ENCODE data around the gene NUTM1. TPM values are rescaled to one million over a fixed set of nuclear protein-coding genes. Genes with fewer than 3 reads are reported as not detected.
A peak's percentile ranks its signal among the peaks of the same experiment; 100 is the strongest.
"Not testable (repeated sequence)": the region's sequence is repeated elsewhere in the genome, so short reads cannot be mapped to it uniquely, and the experiment has no call there.

NUTM1 gene
- polyA plus RNA-seq, 10 donors: 0.03 to 0.07 (median 0.05) TPM; not detected in 7

GRCh38 chr15:34362047-34362773, 19.1 kb downstream of the NUTM1 start:
- no peak for DNase-seq

DNA sequence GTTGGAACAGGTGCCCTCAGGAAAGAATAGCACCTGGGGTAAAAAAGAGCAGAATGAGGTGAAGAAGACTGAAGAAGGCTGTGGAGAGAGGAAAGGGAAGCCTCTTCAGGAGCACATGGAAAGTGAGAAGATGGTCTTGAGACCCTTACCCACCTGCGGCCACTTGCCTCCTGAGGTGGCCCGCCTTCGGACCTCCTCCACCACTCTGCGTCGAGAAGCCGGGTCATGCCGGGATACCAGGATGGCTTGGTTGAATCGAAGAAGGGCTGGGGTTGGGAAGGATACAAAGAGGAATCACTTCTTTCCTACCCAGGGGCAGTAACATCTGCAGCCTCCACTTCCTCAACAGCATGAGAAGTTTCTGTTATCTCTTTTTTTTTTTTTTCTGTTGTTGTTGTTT, 20.9 kb downstream of the NUTM1 start:
- DNase-seq: no peak

- DNase-seq: peak in 1 of 3 donors; percentile 25
These were observed 22.1 kb downstream of the NUTM1 start for GRCh38 chr15:34365091-34365825.

DNA sequence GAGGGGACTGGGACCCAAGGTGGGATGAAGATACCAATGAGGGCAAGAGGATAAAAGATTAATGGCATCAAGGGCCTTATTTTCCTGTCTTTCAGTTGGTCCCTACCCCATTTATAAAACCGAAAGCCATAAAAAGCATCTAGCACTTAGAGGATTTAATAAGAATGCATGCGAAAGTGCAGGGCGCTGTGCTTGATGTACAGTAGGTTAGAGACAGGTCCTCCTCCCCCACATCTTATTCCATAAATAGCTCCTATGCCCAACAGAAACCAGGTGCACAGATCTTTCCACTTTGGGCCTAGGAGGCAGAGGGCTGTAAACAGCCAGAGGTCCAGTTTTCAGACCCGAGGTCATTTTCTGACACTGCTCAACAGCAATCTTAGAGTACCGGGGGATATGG, 22.7 kb downstream of the NUTM1 start:
- DNase-seq: no peak

DNA sequence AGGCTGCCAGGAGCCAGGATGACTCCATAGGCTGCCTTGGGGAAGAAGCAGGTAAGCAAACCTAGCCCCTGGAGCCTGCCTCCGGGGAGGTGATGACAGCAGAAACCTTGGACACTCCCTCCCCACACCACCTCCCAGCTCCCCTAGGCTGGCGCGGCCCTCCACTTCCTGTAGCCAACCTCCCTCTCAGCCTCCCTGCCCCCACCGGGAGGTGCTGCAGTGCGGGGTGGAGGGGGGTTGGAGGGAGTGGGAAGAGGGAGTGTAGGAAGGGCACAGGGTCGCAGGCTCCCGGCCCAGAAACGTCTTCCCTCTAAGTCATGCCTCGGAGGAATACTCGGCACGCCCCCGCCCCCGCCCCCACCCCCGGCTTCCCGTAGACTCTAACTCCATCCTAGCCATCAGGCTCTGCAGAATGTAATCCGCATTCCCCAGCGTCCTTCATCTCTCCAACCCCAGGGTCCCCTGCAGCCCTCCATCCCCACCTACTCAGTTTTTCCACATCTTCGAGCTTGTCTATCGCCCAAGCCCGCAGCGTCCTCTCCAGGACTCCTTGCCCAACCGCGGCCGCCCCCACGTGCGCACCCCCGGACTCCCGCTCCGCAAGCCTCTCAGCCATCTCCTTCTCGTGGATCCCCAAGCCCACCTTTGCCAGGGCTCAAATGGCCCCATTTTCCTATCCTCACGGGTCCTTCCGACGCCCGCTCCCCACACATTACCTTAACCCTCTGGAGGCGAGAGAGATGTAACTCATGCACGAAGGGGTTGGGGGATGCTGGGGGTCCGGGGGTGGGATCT, 23.4 kb downstream of the NUTM1 start:
- peak; percentile 41 to 70 (median 41) for DNase-seq

- peak; percentile 79 to 96 (median 91) for DNase-seq
These were observed 24.3 kb downstream of the NUTM1 start, which contains the start of gene LPCAT4 for GRCh38 chr15:34367101-34368081. LPCAT4 (minus strand) TSS chr15:34367196; CDS start chr15:34367100, 96 bp downstream.

DNA sequence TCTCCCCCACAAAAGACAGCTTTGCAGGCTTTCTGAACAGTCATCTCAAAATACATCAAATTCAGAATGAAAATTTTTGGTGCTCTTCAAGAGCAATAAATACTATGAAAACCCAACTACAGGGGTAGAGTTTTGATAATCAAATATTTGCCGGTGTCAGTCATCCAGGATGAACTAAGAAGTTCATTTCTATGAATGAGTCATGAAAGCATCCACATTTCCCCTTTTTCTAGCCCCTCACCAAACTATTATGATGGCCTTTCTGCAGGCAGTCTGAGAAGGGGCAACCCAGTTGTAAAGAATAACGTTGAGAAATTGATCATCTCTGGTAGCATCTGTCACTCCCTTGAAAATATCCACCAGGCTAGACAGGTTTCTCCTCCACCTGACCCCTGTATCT, 27.0 kb downstream of the NUTM1 start:
- DNase-seq: no peak

GRCh38 chr15:34370643-34371042, 27.5 kb downstream of the NUTM1 start:
- no peak for DNase-seq

- no peak for DNase-seq
These were observed 30.8 kb downstream of the NUTM1 start for GRCh38 chr15:34373951-34374350.

GRCh38 chr15:34374816-34375215, 31.7 kb downstream of the NUTM1 start:
- DNase-seq: no peak

- DNase-seq: not testable (repeated sequence)
These were observed 32.4 kb downstream of the NUTM1 start for GRCh38 chr15:34375541-34375940.

GRCh38 chr15:34376856-34377255, 33.7 kb downstream of the NUTM1 start:
- DNase-seq: no peak

- DNase-seq: not testable (repeated sequence)
These were observed 37.4 kb downstream of the NUTM1 start for GRCh38 chr15:34380491-34380890.

- not testable (repeated sequence) for DNase-seq
These were observed 38.9 kb downstream of the NUTM1 start for GRCh38 chr15:34381829-34382521.

DNA sequence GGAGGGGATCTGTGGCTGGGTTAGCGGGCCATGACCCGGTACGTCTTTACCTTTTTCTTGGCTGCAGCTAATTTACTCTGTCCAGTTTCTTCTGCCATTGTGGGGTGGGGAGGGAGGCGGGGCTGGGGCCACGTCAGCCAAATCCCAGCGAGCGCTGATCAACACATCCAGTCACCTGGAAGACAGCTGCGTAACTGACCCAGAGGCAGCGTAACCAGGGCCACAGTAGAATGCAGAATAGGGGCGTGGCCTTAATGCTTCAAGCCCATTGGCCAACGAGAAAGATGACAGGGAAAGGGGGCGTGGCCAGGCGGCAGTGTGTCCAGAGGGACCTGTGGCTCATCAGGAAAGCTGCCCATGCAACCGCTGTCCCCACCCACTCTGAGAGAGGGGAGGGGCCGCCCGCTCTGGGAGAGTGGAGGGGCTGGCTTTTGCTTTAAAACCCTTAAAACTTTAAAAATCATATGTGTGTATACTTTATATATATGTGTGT, 46.5 kb downstream of the NUTM1 start:
- not testable (repeated sequence) for DNase-seq

DNA sequence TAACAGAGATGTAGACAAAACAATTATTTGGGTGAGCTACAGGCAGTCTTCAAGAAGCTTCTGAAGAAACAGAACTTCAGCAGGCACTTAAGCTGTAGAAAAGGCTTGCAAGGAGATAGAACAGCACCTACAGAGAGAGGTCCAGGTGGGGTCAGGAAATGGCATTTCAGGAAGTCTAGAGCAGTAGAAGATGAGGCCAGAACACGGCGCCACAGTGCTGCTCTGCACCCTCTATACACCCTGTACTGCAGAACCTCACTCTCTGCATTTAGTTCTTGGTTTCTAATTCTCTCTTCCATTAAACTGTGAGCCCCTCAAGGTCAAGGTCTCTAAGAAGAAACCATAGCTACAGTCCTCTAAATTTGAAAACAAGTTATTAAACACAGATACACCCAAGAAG, 49.9 kb downstream of the NUTM1 start:
- not testable (repeated sequence) for DNase-seq

DNA sequence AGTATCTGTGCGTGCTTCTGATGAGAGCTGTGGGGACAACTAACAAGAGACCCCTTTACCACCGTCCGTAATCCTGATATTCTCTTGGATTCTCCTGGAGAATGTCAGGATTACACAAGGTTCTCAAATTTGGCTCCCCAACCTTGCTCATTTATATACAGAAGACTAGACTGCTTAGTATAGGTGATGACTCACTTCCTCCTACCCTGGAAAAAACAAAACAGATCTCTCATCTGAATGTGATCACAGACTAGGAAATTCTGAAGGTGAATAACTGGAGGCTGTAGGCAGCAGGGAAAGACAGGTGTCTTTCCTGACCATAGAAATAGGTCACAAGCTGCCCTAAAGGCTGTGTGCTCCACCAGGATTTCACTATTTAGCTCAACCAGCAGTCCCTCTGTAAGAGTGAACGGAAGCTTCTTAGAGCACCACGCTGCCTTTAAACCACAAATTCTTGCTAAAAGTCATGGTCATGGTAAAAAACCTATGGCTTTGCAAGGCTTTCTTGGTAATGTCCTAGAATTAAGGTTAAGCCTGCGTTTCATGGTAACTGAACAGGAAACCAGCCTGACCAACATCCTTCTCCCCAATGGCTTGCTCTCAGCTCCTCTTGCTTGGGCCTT, 54.6 kb downstream of the NUTM1 start:
- DNase-seq: not testable (repeated sequence)

DNA sequence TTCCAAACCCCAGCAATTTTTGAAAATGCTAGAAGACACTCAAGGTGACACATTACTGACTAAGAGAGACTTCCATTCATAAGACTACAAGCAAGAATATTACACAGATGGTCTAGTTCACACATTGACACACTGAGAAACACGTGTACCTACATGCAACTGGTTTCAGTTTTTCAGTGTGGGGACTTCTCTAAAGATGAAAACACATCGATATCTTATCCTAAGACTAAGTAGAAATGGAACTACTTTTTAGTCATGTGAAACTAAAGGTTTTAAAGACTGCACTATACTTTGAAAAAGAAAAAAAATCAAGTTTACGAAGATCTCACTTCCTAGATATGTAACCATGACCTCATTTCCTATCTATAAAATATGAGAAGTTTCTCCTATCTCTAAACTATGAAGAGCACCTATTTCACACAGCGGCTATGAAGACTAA, 60.1 kb downstream of the NUTM1 start:
- DNase-seq: not testable (repeated sequence)

GRCh38 chr15:34403899-34404298, 60.8 kb downstream of the NUTM1 start:
- not testable (repeated sequence) for DNase-seq
